OCI-M2 (cell line): ENCODE measurements around the gene ADCY5.
"Not testable (repeated sequence)": the region's sequence is repeated elsewhere in the genome, so short reads cannot be mapped to it uniquely, and the experiment has no call there.

Experiments used
- DNase-seq: peaks from one replicate; lab custom pipeline; 2025; ENCODE audit not compliant: unreplicated experiment; lab: John Stamatoyannopoulos, UW

Gene ADCY5

DNA sequence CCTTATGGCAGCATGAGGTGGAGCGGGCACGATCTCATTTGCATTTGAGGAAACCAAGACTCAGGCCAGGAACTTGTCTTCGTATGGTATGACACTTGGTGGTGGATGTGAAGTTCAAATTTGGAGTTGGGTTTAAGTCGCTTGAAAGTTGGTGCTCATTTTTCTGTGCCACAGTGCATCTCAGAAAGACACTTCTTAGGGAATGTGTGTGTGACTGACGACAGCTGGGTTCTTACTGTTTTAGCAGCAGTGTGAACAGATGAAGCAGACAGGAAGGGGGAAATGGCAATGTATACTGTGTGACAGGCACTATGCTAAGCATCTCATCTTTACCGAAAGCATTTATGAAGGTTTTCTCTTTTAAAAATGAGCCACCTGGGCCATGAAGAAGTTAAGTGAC lies 171.8 kb downstream of the ADCY5 start:
- no peak for DNase-seq

DNA sequence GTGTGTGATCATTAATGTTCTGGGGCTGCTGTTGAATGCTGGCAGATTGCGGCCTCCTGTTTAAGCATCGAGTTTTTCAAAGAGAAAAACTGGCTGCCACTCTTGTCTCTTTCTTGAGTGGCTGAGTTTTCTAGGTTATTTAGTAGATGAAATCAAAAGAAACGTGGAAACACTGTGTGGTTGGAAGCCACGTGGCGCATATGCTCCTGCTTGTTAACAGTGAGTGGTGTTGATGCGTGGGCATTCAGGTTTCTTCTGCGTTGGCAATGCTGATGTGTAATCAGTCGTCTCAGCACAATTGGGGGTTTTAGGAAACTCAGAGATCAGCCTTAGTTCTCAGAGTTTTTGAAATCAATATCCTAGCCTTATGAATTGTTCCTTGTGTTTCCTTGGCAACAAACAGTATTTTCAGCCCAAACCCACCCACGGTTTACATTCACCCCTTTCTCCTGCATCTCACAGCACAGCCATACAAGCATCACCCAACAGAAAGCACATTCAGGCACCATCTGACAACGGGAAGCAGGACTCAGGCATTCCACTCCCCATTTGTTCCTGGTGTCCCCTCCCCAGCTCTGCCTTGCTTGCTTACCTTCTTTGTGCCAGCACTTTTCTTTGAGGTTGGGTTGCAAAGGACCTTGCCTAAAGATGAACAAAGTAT lies 172.4 kb downstream of the ADCY5 start:
- DNase-seq = no peak

DNA sequence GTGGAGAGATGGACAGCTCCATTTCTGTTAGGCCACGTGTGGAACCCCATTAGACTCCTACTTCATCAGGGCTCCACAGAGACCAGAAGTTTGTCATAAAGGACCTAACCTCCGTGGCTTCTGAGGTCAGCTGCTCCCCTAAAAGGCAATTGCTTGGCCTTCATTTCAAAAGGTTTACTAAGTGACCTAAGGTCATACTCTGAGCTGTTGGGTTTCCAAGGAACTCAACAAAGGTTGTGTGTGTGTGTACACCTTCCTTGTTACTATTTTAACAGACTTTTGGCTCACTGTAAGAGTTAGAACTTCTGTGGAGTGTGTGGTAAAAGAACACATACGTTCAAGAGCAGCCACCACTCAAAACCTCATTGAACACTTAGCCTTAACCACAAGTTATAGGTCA lies 173.2 kb downstream of the ADCY5 start:
- DNase-seq = no peak

DNA sequence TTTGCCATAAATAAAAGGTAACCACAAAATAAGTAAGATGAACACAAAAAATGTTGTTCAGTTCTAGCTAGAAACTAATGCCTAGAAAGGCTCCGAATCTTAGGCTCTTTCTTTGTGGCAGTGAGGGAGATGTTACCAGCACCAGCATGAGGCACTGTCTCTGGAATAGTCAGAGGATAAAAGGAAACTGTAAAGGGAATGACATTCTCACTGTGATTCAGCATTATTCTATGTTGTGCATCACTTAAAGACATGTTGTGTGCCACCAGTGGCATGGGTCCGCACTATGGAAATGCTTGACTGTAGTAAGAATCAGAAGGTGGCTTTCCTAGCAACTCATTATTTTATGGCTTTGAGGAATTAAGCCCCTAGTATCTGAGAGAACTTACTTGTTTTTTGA lies 176.3 kb downstream of the ADCY5 start:
- no peak for DNase-seq

DNA sequence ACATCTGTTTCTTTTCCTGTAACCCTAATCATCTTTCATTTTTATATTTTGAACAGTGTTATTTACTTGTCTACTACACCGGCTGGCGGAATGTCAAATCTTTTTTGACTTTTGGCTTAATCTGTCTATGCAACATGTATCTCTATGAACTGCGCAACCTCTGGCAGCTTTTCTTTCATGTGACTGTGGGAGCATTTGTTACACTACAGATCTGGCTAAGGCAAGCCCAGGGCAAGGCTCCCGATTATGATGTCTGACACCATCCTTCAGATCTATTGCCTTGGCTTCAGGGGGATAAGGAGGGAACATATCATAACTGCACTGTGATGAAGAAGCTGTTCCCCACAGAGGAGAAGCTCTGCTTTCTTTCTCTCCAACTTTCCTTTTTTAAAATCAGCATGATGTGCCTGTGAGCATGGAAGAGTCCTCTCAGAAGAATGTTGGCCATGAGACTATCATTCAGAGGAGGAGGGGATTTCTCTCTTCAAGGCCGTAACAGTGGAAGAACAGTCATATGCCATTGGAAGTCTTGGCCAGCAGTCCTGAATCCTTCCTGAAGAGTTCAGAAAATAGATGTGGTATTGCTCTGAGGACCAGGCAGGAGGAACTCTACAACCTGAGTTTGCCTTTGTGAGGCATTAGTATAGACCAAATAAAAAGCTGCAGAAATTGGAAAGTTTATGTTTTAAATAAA lies 177.3 kb downstream of the ADCY5 start:
- no peak for DNase-seq

DNA sequence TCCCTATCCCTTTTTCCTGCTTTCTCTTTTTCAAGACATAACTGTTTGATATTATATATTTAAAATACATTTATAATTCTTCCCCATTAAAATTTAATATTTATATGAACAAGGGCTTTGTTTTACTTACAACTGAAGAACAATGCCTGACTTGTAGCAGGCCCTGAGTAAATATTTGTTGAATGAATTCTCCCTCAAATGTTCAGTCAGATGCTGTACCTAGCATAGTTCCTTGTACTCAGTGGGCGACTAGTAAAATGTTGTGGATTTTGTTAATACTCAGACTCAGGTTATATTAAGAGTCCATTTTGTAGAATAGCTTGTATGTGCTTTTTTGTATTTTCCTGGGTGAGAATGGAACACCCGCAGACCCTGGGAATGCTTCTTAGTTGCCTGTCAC lies 178.1 kb downstream of the ADCY5 start:
- no peak for DNase-seq

DNA sequence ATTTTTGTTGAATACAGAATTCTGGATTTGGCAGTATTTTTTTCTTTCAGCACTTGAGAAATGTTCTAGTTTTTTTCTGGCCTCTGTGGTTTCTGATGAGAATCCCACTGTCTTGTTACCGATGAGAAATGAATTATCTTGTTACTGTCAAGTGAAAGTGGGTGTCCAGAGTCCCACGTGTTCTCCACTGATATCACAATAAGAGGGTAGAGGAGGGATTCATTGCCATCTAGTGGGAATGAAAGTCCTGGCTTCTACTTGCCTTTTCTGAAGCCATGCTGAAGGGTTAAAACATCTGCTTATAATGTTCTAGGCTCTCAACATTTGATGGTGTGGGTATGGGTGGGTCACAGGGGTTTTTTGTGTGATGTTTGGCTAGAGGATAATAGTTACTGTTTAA lies 181.1 kb downstream of the ADCY5 start:
- DNase-seq = no peak

DNA sequence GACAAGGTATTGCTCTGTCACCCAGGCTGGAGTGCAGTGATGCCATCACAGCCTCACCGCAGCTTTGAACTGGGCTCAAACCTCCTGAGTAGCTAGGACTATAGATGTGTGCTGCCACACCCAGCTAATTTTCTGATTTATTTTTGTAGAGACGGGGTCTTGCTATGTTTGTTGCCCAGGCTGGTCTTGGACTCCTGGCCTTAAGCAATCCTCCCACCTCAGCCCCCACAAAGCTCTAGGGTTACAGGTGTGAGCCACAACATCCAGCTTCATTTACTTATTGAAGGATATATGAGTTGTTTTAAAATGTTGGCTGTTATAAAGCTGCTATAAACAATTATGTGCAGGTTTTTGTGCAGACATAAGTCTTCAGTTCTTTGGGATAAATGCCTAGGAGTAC lies 184.9 kb downstream of the ADCY5 start:
- no peak for DNase-seq

DNA sequence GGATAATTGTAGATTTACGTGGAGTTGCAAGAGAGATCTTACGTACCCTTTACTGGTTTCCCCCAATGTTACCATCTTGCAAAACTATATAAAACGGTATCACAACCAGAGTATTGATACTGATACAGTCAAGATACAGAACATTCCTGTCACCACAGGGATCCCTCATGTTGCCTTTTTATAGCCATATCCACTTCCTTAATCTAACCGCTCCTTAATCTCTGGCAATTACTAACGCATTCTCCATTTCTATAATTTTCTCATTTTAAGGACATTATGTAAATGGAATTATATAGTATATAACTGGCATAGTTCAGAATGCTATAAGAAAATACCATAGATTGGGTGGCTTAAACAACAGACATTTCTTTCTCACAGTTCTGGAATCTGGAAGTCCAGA lies 186.0 kb downstream of the ADCY5 start:
- no peak for DNase-seq

DNA sequence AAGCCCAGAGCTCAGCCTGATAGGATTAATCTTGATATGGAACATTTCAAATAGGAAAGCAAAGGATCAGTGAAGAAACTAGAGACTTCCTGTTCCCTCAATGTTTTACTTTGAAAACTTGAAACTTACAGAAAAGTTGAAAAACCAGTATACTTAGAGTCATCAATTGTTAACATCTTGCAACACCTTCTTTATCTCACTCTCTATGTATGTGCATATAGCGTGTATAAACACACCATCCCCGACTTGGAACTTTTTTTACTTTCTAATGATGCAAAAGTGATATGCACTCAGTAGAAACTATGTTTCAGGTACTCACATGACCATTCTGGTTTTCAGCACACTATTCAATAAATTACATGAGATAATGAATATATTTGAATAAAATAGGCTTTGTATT lies 186.7 kb downstream of the ADCY5 start:
- DNase-seq = no peak

DNA sequence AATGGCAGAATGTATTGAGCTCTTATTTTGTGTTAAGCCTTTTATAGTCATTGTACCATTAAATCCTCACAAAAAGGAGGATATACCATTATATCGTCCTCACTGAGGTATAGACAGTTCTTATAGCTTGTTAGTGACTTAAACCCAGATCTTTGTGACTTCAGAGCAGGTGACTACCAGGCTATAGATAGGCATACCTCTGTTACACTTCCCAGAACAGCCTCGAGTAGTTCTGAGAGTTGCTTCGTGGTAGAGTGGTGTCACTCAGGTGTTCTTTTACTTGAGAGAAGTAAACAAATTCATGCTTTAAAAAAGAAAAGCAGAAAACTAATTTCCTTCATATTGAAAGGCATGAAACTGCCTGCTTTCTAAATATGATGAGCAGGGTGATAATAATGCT lies 187.2 kb downstream of the ADCY5 start:
- no peak for DNase-seq

DNA sequence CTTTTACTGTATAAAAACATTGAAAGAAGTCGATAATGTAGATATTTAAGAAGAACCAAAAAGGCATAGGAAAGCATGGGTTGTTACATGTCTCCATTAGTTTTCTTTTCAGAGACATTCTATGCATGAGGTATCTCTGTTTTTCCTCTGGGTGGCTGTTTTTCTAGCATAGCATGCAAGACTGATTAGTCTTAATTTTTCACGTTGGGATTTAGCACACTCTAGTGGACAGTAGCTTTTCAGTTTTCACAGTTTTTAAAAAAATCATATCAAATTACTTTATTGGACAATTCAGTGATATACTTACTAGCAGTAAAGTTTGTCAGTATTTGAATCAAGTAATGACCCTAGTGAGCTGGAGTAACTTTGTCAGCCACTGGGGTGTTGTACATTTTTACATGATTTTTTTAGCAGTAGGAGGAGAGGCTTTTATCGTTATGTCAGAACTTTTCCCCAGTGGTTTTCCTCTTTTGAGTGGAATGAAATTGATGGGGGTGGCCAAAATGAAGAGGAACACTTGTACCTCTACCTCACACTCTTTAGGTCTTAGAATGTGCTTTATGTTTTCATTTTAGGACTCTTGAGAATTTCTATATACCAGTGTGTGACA lies 190.0 kb downstream of the ADCY5 start:
- DNase-seq = no peak

DNA sequence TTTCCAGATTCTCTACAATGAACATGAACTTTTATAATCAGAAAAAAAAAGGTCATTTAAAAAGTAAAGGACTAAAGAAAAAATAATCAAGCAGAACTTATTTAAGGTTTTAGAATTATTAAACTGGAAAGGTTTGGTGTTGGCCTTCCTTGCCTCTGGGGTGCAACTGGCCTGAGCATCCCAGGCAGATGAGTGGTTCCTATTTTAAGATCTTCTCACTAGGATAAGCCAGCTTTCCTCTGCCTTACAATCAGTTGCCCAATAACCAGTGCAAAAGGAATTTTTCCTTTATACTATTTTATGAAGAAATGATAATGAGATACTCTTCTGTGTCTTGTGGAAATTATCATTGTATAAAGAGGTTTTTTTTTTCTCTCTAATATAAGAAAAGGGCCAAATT lies 190.5 kb downstream of the ADCY5 start:
- no peak for DNase-seq

DNA sequence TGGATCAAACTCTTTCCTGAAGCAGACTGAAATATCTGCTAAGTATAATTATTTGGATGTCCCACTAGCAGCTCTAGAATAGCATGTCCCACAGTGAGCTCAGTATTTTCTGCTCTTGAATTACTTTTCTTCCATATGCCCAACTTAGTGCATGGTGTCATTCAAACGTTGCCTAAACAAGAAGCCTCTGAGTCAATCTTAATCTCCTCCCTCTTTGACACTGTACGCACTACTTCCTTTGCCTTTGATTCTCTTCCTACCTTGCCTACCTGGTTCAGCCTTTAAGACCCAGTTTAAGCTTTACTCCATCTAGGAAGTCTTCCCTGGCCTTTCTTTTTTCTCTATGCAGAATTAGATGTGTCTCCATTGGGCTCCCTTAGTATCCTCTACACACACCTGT lies 192.6 kb downstream of the ADCY5 start:
- no peak for DNase-seq

DNA sequence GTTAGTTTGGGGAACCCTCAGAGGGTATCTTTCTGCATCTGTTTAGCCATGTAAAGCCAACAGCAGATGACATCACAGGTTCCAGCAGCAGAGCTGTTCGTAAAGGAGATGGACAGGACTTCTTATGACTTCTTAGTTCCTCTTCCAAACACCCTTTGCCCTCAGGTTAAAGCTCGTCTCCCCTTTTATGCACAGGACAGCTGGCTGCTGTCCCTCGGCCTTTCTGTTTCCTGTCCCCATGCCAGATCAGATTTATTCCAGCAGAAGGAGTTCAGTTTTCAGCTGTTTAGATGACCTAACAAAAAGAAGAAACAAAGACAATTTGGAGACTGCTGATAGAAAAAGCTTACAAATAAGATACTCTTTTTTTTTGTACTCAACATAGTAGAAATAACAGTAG lies 202.0 kb downstream of the ADCY5 start:
- no peak for DNase-seq

DNA sequence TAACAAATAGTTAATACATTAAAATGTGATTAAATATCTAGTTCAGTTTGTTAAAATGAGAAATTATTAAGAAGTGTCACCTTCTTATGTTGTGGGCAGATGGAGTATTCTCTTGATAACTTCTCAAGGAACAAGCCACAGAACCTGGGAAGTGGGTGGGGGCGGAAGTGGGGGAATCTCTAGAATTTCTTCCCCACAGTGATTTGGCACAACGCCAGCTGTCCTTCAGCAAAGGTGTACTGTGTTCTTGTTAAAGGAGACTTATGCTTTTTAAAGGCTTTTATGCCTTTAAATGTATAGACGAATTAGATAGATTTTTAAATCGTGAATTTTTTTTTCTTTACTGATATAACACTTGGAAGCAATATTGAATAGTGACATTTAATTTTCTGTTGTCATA lies 204.8 kb downstream of the ADCY5 start:
- no peak for DNase-seq

DNA sequence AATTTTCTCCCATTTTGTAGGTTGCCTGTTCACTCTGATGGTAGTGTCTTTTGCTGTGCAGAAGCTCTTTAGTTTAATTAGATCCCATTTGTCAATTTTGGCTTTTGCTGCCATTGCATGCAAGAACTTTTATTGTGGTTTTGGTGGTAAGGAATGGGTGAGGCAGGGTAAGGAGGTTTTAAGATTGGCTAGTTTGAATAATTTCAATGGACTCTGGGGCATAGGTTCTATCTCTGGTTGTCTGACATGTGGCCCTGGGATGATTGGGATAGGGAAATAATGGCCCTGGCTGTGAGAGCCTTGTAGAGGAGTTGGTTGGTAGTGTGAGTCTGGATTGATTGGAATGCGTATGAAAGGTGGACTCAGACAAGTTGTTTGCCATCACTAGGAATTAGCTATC lies 209.1 kb downstream of the ADCY5 start:
- DNase-seq = no peak

DNA sequence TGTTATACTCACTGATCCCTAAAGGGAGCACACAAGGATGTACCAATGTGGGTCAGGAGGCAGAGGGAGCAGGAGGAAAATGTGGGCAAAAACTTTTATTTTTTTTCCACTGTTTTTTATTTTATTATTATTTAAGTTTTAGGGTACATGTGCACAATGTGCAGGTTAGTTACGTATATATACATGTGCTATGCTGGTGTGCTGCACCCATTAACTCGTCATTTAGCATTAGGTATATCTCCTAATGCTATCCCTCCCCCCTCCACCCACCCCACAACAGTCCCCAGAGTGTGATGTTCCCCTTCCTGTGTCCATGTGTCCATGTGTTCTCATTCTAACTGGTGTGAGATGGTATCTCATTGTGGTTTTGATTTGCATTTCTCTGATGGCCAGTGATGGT lies 209.7 kb downstream of the ADCY5 start:
- not testable (repeated sequence) for DNase-seq

DNA sequence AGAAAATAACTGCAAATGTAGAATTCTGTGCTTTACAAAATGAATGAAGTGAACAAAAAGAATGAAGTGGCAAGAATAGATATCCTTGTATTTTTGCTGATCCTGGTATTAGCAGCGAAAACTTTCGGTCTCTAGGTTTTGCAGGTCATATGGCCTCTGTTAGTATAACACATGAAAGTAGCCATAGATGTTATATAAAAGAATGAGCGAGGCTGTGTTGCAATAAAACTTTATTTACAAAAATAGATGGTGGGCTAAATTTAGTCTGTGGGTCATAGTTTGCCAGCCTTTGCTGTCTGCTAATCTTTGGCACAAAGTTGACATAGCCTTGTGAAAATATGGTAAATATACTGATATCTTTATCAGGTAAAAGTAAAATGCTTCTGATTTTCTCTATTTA lies 212.0 kb downstream of the ADCY5 start:
- DNase-seq = no peak
